ENCODE measurements around the gene KRTAP13-3. TPM values are rescaled to one million over a fixed set of nuclear protein-coding genes. Genes with fewer than 3 reads are reported as not detected.

The KRTAP13-3 gene
- total and polyA plus RNA-seq, 10 of the 15 experiments (the other 5 are each of a cell fraction or from before 2014, with no cell fraction given): not detected

DNA sequence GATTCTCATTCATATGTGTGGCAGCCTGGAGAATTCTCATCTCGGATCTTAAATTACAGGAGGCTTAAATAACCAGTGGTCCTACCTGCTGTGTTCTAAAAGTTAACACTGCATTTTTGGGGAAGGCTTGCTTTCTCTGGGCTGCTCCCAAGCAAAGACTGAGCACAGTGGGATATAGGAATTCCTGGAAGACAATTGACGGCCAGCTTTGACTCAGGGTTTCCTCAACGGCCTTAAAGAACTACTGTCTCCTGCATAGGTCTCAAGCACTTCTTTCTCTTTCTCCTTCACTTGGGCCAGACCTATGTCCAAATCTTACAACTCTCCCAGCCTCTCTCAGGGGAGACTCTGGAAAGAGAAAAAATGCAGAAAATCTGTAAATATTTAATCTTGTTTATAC, 1.0 kb upstream of the KRTAP13-3 start:
- Histone ChIP-seq H3K9me3 (replicated peaks; ENCODE audit: control insufficient read depth, insufficient read depth, low read length) (no peaks in the 10 kb centered on the region; the same call in 2 of the 3 replicates), H3K79me2 (ENCODE audit: control insufficient read depth, insufficient read depth, low read length) (no peaks in the 10 kb centered on the region), H3K9ac (ENCODE audit: control insufficient read depth, insufficient read depth, low read length) (no peak overlapping the region), H2AFZ (ENCODE audit: control insufficient read depth, low read depth, low read length) (no peak overlapping the region), H3K36me3 (ENCODE audit: control insufficient read depth in 2 of 2, insufficient read depth in 2 of 2, low read length in 1 of 2) (no peaks in the 10 kb centered on the region), H3K4me2 (ENCODE audit: control insufficient read depth, insufficient read depth) (no peak overlapping the region), H4K20me1 (ENCODE audit: control insufficient read depth, insufficient read depth) (no peaks in the 10 kb centered on the region), H3K27ac (ENCODE audit: control insufficient read depth, insufficient read depth) (no peak overlapping the region), H3K4me3 (no peak overlapping the region), H3K4me1 (ENCODE audit: control insufficient read depth, insufficient read depth, low read length) (no peaks in the 10 kb centered on the region), H3K27me3 (replicated peaks in 1 of 2; ENCODE audit: control insufficient read depth in 2 of 2, insufficient read depth in 2 of 2, low read length in 1 of 2) (no peaks in the 10 kb centered on the region)
- DNase-seq (ENCODE audit: low read depth, low spot score): no peak
- POLR2A ChIA-PET: no interaction called here
- 0% methylated on average over 3 of the region's 3 CpGs for WGBS (ENCODE audit: insufficient coverage, insufficient replicate concordance, low lambda C conversion rate, missing lambda C conversion rate)
- SMC1A ChIA-PET (ENCODE audit: uncharacterized antibody, unreplicated experiment): no interaction called here
- in situ Hi-C loops (cut with MboI) (no loop called here), intact Hi-C loops (cut with micrococcal nuclease; ENCODE audit: unreplicated experiment) (no loop called here)
- RAD21 ChIA-PET (ENCODE audit: unreplicated experiment): no interaction called here
- CTCF ChIA-PET: no interaction called here
- no TSS peak for BruUV-seq (replicated peaks)
- no peak for ATAC-seq
- FAIRE-seq: no peak
- TF ChIP-seq POLR2AphosphoS5 (IDR thresholded peaks at IDR 0.05; ENCODE audit: low read length): no peak
- TF ChIP-seq HDAC6 (IDR thresholded peaks at IDR 0.05; ENCODE audit: unreplicated experiment): no peak
- no peak for TF ChIP-seq CHD4 (IDR thresholded peaks at IDR 0.05)
- TF ChIP-seq NBN (IDR thresholded peaks at IDR 0.05): no peak
- TF ChIP-seq, protein P1, sequence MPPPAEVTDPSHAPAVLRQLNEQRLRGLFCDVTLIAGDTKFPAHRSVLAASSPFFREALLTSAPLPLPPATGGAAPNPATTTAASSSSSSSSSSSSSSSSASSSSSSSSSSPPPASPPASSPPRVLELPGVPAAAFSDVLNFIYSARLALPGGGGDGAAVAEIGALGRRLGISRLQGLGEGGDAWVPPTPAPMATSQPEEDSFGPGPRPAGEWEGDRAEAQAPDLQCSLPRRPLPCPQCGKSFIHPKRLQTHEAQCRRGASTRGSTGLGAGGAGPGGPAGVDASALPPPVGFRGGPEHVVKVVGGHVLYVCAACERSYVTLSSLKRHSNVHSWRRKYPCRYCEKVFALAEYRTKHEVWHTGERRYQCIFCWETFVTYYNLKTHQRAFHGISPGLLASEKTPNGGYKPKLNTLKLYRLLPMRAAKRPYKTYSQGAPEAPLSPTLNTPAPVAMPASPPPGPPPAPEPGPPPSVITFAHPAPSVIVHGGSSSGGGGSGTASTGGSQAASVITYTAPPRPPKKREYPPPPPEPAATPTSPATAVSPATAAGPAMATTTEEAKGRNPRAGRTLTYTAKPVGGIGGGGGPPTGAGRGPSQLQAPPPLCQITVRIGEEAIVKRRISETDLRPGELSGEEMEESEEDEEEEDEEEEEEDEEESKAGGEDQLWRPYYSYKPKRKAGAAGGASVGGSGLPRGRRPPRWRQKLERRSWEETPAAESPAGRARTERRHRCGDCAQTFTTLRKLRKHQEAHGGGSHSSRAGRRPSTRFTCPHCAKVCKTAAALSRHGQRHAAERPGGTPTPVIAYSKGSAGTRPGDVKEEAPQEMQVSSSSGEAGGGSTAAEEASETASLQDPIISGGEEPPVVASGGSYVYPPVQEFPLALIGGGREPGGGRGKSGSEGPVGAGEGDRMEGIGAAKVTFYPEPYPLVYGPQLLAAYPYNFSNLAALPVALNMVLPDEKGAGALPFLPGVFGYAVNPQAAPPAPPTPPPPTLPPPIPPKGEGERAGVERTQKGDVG (CRISPR knock-in tag; IDR thresholded peaks at IDR 0.05): no peak
- TF ChIP-seq, protein P2, sequence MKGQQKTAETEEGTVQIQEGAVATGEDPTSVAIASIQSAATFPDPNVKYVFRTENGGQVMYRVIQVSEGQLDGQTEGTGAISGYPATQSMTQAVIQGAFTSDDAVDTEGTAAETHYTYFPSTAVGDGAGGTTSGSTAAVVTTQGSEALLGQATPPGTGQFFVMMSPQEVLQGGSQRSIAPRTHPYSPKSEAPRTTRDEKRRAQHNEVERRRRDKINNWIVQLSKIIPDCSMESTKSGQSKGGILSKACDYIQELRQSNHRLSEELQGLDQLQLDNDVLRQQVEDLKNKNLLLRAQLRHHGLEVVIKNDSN (IDR thresholded peaks at IDR 0.05; ENCODE audit: borderline replicate concordance, extremely low read length, insufficient read depth, low read depth, low read length): no peak
- TF ChIP-seq JUND (IDR thresholded peaks at IDR 0.05; ENCODE audit: low read depth, low read length): no peak
- TF ChIP-seq SIN3A (IDR thresholded peaks at IDR 0.05; ENCODE audit: low read depth, low read length): no peak
- TF ChIP-seq RELA (IDR thresholded peaks at IDR 0.05; ENCODE audit: borderline replicate concordance, partially characterized antibody): no peak
- no peak for TF ChIP-seq YY1 (IDR thresholded peaks at IDR 0.05; ENCODE audit: low read depth, low read length)
- TF ChIP-seq ATF7 (IDR thresholded peaks at IDR 0.05; ENCODE audit: low read depth): no peak
- TF ChIP-seq BCL3 (IDR thresholded peaks at IDR 0.05; ENCODE audit: borderline replicate concordance, insufficient read depth, low read depth, low read length, poor library complexity, severe bottlenecking): no peak
- TF ChIP-seq, protein P3, sequence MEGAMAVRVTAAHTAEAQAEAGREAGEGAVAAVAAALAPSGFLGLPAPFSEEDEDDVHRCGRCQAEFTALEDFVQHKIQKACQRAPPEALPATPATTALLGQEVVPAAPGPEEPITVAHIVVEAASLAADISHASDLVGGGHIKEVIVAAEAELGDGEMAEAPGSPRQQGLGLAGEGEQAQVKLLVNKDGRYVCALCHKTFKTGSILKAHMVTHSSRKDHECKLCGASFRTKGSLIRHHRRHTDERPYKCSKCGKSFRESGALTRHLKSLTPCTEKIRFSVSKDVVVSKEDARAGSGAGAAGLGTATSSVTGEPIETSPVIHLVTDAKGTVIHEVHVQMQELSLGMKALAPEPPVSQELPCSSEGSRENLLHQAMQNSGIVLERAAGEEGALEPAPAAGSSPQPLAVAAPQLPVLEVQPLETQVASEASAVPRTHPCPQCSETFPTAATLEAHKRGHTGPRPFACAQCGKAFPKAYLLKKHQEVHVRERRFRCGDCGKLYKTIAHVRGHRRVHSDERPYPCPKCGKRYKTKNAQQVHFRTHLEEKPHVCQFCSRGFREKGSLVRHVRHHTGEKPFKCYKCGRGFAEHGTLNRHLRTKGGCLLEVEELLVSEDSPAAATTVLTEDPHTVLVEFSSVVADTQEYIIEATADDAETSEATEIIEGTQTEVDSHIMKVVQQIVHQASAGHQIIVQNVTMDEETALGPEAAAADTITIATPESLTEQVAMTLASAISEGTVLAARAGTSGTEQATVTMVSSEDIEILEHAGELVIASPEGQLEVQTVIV (IDR thresholded peaks at IDR 0.05; ENCODE audit: borderline replicate concordance, partially characterized antibody): no peak
- TF ChIP-seq RB1 (IDR thresholded peaks at IDR 0.05; ENCODE audit: borderline replicate concordance): no peak
- no peak for TF ChIP-seq SMC3 (IDR thresholded peaks at IDR 0.05; ENCODE audit: borderline replicate concordance, low read length)
- no peak for TF ChIP-seq POLR2A (IDR thresholded peaks at IDR 0.05; ENCODE audit: low read depth, low read length)
- TF ChIP-seq, protein P4, sequence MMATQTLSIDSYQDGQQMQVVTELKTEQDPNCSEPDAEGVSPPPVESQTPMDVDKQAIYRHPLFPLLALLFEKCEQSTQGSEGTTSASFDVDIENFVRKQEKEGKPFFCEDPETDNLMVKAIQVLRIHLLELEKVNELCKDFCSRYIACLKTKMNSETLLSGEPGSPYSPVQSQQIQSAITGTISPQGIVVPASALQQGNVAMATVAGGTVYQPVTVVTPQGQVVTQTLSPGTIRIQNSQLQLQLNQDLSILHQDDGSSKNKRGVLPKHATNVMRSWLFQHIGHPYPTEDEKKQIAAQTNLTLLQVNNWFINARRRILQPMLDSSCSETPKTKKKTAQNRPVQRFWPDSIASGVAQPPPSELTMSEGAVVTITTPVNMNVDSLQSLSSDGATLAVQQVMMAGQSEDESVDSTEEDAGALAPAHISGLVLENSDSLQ (IDR thresholded peaks at IDR 0.05): no peak
- TF ChIP-seq SUZ12 (IDR thresholded peaks at IDR 0.05; ENCODE audit: unreplicated experiment): no peak
